Nephron progenitor cell (in vitro differentiated cells): Measurements from ENCODE around the gene ZNF276.

Experiments used
- DNase-seq: peaks from one replicate; pipeline ENCODE4 v3.0.0; 2021
- H3K27ac Mint-ChIP-seq: 2 replicates; pipeline ENCODE4 v1.8.0; 2021; ENCODE audit warnings: mild to moderate bottlenecking, moderate library complexity, mixed read lengths
- H3K27me3 Mint-ChIP-seq: 2 replicates; pipeline ENCODE4 v1.8.0; 2021; ENCODE audit warnings: mild to moderate bottlenecking, low read depth, mixed read lengths; ENCODE audit not compliant: poor library complexity
- H3K36me3 Mint-ChIP-seq: 2 replicates; pipeline ENCODE4 v1.8.0; 2021; ENCODE audit warnings: low read depth, mixed read lengths
- H3K4me1 Mint-ChIP-seq: 2 replicates; pipeline ENCODE4 v1.8.0; 2021; ENCODE audit warnings: mixed read lengths
- H3K4me3 Mint-ChIP-seq: 2 replicates; pipeline ENCODE4 v1.8.0; 2021; ENCODE audit warnings: mild to moderate bottlenecking, moderate library complexity, mixed read lengths
- H3K9me3 Mint-ChIP-seq: 2 replicates; pipeline ENCODE4 v1.8.0; 2021; ENCODE audit warnings: mild to moderate bottlenecking, moderate library complexity, mixed read lengths
- TF ChIP-seq, protein P1 (sequence below): fragments of 200-600 bp; sonication (generic); IDR thresholded peaks from 2 replicates; pipeline ENCODE4 v1.5.0; 2021; ENCODE audit warnings: antibody characterized with exemption

ZNF276 gene

DNA sequence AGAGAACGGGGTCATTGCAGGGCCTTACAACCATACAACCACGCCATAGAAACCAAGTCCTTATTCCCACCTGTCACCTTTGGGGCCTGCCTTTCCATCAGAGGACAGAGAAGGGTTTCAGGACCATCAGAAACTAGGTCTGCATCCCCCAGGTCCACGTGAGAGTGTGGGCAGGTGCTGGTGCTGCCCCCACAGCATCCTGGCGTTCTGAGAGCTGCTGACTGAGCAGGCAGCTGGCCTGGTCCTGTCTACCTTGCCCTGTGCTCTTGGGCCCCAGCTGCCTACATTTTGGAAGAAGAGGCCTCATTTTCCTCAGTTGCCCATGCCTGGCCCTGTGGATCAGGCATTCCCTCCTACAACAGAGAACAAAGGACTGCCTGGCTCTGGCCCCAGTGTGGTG is 21.6 kb downstream of the ZNF276 start:
- TF ChIP-seq, protein P1, sequence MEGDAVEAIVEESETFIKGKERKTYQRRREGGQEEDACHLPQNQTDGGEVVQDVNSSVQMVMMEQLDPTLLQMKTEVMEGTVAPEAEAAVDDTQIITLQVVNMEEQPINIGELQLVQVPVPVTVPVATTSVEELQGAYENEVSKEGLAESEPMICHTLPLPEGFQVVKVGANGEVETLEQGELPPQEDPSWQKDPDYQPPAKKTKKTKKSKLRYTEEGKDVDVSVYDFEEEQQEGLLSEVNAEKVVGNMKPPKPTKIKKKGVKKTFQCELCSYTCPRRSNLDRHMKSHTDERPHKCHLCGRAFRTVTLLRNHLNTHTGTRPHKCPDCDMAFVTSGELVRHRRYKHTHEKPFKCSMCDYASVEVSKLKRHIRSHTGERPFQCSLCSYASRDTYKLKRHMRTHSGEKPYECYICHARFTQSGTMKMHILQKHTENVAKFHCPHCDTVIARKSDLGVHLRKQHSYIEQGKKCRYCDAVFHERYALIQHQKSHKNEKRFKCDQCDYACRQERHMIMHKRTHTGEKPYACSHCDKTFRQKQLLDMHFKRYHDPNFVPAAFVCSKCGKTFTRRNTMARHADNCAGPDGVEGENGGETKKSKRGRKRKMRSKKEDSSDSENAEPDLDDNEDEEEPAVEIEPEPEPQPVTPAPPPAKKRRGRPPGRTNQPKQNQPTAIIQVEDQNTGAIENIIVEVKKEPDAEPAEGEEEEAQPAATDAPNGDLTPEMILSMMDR, result no peak
- Mint-ChIP-seq H3K27ac (peak overlapping the region; percentile 91), H3K4me1 (no peaks in the 10 kb centered on the region), H3K27me3 (no peaks in the 10 kb centered on the region), H3K36me3 (peaks cover 39% of the 10 kb centered on the region), H3K4me3 (no peak overlapping the region), H3K9me3 (no peaks in the 10 kb centered on the region)
- no peak for DNase-seq

DNA sequence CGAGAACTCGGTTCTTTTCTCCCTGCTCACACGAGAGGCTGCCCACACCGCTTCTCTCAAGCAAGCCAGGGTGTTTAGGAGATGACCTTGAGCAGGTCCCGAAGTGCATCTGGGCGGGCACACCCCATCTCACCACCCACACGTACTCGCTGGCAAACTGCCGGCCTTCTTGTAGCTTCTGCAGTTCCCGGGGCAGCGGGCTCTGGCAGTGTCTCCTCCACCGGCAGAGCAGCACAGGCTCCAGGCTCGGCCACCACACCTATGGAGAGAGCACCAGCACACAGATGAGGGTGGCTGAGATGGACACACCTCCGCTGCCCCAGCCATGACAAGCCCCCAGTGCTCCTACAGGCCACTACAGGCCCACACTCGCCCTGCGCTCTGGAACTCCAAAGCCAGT is 23.5 kb downstream of the ZNF276 start:
- Mint-ChIP-seq H3K4me1 (no peaks in the 10 kb centered on the region), H3K27me3 (no peaks in the 10 kb centered on the region), H3K4me3 (no peak overlapping the region), H3K27ac (peak overlapping the region; percentile 51), H3K9me3 (no peaks in the 10 kb centered on the region), H3K36me3 (peaks cover 43% of the 10 kb centered on the region)
- no peak for DNase-seq
- TF ChIP-seq, protein P1, result no peak

DNA sequence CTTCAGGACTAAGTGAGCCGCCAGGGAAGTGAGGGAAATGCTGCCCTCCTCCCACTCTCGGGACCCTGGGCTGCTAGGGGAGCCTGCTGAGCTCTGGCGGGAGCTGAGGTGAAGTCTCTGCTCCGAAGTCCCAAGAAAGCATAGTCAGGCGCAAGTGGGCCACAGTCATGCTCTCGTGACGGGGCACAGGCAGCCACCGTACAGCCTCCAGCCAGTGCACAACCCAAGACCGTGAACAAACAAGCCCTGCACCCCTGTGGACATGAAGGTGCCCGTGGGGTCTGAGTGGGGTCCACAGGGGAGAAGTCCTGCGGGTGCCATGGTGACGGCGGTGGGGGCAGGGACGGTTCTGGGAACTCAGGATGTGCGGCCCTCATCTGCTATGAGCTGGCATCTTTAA is 24.7 kb downstream of the ZNF276 start:
- Mint-ChIP-seq H3K4me1 (no peaks in the 10 kb centered on the region), H3K4me3 (no peak overlapping the region), H3K9me3 (no peaks in the 10 kb centered on the region), H3K36me3 (peaks cover 50% of the 10 kb centered on the region), H3K27me3 (peaks cover 2% of the 10 kb centered on the region), H3K27ac (no peak overlapping the region)
- no peak for DNase-seq
- TF ChIP-seq, protein P1, result no peak

DNA sequence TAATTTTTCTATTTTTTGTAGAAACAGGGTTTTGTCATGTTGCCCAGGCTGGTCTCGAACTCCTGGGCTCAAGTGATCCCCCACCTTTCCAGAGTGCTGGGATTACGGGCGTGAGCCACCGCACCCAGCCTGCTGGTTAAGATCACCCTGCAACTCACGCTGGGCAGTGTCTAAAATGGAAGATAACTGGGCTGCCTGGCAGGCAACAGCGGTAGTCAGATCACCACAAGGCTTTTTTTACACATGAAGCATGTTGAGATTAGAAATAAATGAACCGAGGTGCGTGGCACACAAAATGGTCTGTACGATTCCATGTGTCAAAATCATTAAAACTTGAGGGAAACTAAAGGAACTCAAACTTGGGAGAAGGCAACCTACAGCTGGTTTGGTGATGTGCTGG is 26.7 kb downstream of the ZNF276 start:
- H3K27me3 Mint-ChIP-seq, result peaks cover 2% of the 10 kb centered on the region
- no peak for DNase-seq
- no peak overlapping the region for H3K4me3 Mint-ChIP-seq
- H3K4me1 Mint-ChIP-seq, result no peaks in the 10 kb centered on the region
- TF ChIP-seq, protein P1, result no peak
- H3K9me3 Mint-ChIP-seq, result no peaks in the 10 kb centered on the region
- H3K27ac Mint-ChIP-seq, result no peak overlapping the region
- peaks cover 57% of the 10 kb centered on the region for H3K36me3 Mint-ChIP-seq

DNA sequence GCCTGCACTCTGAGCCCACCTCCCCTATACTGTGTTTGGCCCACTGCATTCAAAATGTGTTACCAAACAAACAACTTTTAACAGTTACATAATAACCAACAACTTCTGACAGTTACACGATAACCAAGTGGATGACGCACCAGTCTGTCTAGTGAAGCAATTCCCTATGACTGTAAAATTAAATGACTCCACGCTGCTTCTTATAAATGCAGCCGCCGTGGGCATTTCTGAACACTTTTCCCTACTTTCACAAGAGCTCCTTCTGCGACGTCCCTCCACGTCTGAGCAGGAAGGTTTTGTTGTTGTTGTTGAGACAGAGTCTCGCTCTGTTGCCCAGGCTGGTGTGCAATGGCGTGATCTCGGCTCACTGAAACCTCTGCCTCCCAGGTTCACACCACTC is 27.6 kb downstream of the ZNF276 start:
- TF ChIP-seq, protein P1, result no peak
- Mint-ChIP-seq H3K4me3 (no peak overlapping the region), H3K27me3 (peaks cover 2% of the 10 kb centered on the region)

DNA sequence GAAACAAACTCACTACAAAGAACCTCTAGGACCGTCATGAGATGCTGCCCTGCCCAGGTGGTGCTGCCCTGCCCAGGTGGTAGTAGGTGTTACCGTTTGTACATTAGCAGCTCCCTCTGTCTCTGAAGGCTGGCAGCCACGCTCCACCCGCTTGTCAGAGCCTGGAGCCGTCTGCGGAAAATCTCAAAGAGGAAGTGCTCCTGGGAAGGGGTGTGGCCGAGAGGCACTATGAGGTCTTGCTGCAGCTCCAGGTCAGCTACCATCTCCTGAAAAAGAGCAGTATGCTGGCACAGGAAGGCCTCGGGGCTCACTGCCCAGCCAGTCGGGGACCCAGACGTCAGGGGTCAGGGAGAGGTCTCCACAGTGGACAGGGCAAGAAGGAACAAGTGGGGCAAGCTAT is 28.3 kb downstream of the ZNF276 start:
- no peaks in the 10 kb centered on the region for H3K9me3 Mint-ChIP-seq
- H3K4me1 Mint-ChIP-seq, result peaks cover 5% of the 10 kb centered on the region
- H3K4me3 Mint-ChIP-seq, result no peak overlapping the region
- peaks cover 2% of the 10 kb centered on the region for H3K27me3 Mint-ChIP-seq
- DNase-seq, result no peak
- H3K36me3 Mint-ChIP-seq, result peaks cover 63% of the 10 kb centered on the region
- no peak overlapping the region for H3K27ac Mint-ChIP-seq
- TF ChIP-seq, protein P1, result no peak

More for the DNA sequence above, 27.6 kb downstream of the ZNF276 start:
- Mint-ChIP-seq H3K27ac (no peak overlapping the region), H3K36me3 (peaks cover 61% of the 10 kb centered on the region), H3K9me3 (no peaks in the 10 kb centered on the region), H3K4me1 (peaks cover 5% of the 10 kb centered on the region)
- DNase-seq, result no peak
